ENCODE measurements around the gene CAMTA1.

CAMTA1 gene

DNA sequence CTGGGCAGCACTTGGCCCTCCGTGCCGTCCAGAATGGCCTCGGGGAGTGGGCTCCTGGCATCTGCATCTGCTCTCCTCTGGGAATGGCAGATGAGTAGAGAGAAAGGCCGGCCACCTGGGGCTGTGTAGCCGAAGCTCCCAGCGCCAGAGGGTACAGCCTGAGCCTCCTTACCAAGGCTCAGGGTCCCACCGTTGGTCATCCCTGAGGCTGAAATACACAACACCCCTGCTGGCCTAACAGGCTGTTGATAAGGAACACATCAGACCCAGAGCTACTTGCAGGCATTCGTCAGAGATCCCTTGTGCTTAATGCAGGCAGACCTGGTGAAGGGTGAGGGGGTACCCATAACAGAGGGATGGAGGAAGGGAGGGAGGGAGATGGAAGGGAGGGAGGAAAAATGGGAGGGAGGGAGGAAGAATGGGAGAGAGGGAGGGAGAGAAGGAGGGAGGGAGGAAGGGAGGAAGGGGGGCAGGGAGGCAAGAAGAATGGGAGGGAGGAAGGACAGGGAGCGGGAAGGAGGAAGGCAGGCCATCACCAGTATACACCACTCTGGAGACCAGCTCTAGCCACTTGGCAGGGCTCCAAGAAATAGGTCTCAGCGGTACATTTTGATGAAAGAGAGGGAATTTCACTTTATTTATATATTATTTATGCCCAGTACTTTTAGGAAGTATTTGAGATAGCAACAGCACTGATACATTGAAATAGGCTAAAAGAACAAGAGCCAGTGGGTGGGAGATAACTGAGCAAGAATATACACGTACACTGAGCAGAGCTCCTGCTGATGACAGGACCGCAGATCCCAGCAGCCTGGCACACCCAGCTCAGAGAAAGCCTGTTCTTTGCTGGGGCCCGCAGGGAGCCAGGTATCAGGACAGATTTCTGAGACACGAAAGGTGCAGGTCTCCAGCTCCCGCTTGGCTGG lies 670.8 kb downstream of the CAMTA1 start:
- DNase-seq (ENCODE audit: low spot score): no peak

DNA sequence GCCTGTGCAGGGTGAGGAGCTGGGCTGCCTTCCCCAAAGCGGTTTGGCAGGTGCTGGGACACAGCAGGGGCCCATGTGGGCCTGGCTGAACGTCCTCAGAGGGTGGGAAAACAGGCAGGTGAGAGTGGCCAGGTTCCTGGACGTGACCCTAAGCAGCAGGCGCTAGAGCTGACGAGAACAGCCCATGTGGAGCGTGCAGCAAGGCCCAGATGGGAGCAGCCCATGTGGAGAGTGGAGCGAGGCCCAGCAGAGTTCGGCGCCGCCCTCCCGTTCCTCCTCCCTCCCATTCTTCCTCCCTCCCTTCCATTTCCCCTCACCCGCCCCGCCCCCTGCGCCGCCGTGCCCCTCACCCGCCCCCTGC lies 671.4 kb downstream of the CAMTA1 start:
- DNase-seq (ENCODE audit: low spot score): no peak

DNA sequence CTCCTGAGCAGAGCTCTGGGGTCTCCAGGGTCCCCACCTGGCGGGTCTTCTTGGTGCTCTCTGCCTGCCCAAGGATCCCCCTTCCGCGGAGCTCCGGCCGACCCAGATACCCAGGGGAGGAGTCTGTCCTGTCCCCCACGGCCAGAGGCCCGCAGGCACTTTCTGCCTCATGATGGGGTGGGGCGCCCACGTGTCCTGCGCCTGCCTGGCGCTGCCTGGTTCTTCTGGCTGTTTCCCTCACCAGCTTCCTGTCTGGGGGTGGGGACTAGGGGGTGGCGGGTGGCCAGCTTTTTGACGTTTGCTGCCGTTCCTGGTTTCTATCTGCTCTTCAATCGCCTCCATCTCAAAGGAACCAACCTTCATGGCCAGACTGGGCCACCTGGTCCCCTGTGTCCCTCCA lies 672.6 kb downstream of the CAMTA1 start:
- DNase-seq (ENCODE audit: low spot score): no peak

DNA sequence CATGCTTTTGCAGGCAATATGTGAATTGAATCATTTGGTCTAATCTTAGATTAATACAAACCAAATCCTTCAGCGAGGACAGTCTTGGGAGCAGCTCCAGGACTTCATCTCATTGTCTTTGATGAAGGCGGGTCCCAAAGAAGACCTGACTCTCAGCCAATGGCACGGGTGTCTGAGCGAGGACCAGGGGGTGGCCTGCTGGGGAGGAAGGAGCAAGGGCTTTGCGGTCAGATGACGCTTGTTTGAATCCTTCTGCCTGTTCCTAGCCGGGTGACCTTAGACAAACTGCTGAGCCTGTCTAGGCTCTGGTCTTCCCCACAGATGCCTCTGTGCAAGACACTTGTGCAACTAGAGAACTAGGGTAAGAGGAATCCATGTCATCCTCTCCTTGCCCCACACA lies 673.7 kb downstream of the CAMTA1 start:
- DNase-seq (ENCODE audit: low spot score): no peak

- DNase-seq (ENCODE audit: low spot score): no peak
These were observed 674.7 kb downstream of the CAMTA1 start for GRCh38 chr1:7459914-7460313.

DNA sequence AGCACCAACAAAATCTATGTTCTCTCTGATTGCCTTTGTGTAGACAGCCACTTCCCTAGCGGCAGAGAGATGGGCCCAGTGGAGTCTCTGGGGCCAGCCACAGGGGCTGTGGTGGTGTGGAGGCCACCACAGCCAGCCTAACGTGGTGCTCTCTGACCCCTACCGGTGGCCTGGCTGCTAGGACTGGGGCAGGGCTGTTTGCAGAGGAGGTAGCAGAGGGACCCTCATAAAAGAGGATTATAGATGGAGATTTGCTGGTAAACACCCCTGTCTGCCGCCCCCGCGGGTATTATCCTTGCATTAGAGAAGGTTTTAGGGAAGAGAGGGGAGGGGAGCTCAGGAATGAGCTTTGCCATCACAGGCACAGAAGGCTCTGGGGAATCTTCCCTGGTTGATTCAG lies 675.6 kb downstream of the CAMTA1 start:
- DNase-seq (ENCODE audit: low spot score): no peak

DNA sequence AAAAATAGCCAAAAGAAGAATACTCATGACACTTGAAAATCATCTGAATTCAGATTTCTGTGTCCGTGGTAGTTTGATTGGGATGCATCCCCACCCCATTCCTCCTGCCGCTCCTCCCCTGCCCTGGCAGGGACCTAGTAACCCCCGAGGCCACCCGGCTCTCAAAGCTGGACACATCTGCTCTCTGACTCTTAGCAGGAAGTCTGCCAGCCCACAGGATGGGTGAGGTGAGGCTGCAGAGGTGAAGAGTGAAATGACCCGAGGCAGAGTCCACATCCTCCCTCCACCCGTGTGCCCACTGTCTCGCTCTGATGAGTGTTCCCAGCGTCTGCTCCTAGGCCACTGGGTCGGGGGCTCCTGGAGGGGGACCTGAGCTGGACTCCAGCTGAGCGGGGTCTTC lies 677.4 kb downstream of the CAMTA1 start:
- no peak for DNase-seq (ENCODE audit: low spot score)

DNA sequence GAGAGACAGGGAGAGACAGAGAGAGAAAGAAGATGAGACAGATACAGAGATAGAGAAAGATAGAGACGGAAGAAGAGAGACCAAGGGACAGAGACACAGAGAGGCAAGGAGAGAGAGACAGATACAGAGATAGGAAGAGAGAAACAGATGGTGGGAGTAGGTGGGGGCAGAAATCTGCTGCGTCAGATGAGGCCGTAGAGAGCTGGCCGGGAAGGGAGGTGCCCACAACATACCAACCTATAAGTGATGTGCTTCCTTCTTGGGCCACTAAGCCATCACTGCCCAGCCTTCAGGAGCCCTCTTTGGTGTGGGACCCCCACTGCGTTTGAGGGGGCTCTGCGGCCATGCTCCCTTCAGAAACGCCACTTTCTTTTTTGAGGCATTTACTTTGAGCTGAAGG lies 678.3 kb downstream of the CAMTA1 start:
- DNase-seq (ENCODE audit: low spot score): no peak

- DNase-seq (ENCODE audit: low spot score): no peak
These were observed 679.5 kb downstream of the CAMTA1 start for GRCh38 chr1:7464736-7465135.

DNA sequence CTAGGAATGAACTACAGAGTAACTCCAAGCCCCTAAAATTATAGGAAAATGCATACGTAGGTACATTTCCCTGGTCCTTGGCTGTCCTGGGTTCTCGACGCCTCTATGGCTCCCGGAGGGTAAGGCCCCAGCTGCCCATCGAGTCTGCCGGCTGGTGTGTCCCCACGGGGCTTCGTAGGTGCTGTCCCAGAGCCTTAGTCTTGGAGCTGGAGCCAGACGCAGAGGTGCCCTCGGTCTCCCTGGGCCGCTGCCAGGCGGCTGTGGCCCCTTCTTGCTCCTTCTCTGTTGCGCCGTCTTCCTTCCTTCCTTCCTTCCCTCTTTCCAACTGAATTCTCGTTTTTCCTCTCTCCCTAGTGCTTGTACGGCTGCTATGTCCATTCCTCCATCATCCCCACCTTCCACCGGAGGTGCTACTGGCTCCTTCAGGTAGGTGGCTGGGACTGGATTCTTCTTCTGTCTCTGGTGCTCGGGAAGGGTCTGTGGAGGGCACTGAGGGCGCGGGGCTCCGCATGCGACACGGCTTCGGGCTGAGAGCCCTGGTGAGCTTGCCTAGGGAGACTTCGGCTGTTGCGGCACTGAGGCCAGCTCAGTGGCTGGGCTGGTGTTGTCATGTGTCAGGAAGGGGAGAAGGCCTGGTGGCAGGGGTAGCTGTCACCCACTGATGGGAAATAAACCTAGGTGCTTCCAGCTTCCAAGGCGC lies 682.4 kb downstream of the CAMTA1 start:
- no peak for DNase-seq (ENCODE audit: low spot score)

- DNase-seq (ENCODE audit: low spot score): no peak
These were observed 683.0 kb downstream of the CAMTA1 start for GRCh38 chr1:7468248-7468647.

- DNase-seq (ENCODE audit: low spot score): no peak
These were observed 684.1 kb downstream of the CAMTA1 start for GRCh38 chr1:7469255-7469938.

DNA sequence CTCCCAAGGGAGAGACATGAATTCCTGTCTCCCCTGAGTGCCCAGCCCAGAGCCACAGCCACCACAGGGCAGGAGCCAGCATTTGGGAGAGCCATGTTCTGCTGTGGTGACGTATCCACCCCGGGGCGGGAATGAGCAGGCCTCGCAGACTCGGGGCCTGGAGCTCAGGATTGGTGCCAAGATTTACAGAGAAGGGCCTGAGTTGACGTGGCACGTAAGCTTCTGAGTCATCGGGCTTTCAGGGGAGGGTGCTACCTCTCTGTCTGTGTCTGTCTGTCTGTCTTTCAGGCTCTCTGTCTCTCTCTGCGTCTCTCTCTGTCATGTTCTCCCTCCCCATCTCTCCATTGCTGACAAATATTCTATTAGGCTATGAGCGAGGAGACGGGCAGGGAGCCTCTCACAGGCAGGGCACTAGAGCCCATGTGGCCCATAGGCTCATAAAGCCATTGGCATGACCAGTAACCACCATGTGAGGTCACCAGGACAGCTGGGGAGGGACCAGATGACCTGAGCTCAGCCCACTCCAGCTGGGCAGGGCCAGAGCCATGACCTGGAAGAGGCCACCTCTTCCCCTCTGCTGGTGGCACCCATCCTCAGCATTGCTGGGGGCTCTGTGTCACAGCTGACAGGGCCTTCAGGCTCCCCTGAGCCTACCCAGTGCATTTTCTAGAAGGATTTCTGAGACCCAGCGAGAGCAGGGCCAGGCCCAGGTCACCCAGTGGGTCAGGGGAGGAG lies 685.8 kb downstream of the CAMTA1 start:
- no peak for DNase-seq (ENCODE audit: low spot score)

GRCh38 chr1:7471836-7472235 lies 686.6 kb downstream of the CAMTA1 start:
- no peak for DNase-seq (ENCODE audit: low spot score)

DNA sequence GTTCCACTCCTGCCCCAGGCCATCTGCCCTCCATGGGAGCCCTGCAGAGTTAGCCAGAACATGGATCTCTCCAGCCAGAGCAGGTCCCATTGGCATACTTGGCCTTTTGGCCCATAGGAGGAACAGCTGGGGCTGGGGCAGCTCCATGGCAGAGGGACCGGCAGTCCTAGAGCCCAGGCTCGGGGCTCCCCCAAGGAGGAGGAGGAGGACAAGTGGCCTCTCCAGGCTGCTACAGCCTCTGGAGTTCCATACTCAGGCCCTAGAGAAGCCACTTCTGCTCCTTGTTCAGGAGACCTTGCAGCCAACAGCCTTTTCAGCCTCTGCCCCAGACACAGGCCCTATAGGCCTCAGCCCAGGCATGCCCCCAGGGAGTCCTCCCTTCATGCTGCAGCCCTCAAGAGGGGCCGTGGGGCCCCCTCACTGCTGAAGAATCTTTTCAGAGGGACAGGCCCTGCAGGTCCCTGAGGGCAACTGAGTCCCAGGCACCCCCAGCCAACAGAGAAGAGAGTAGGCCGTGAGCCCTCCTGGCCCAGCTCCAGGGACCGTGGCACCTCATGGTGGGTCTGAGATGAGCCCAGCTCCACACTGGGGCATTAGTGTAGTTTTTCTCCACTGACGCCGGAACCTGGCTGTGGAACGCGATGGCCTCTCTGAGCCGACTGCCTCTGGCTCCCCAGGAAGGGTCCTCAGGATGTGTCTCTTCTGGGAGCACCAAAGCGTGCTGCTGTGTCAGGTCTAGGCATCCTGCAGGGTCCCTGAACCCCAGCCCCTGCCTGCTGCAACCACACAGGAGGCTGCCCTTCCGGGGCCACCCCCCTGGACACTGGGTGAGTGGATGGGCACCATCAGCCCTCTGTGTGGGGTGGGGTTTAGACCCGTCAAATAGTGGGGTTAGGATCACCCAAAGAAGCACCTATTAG lies 688.2 kb downstream of the CAMTA1 start:
- no peak for DNase-seq (ENCODE audit: low spot score)

GRCh38 chr1:7474143-7474490 lies 688.9 kb downstream of the CAMTA1 start:
- DNase-seq (ENCODE audit: low spot score): no peak

- DNase-seq (ENCODE audit: low spot score): no peak
These were observed 689.7 kb downstream of the CAMTA1 start for GRCh38 chr1:7474786-7475502.

GRCh38 chr1:7475691-7476090 lies 690.4 kb downstream of the CAMTA1 start:
- DNase-seq (ENCODE audit: low spot score): no peak

DNA sequence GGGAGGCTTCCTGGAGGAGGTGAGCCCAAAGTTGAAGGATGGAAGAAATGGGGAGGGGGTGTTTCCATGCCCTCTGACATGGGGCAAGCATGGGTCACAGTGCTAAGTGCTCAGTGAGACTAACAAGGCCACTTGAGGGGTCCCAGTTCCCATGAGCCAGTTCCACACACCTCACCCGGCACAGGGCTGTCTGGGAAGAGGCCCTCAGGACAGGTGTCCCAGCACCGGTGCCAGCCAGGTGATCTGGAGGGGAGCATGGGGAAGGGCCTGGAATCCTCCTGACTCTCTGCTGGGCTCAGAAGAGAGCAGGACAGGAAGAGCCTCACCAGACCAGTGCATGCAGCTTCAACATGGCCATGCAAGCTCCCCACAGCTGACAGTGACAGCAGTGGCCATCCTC lies 691.1 kb downstream of the CAMTA1 start:
- no peak for DNase-seq (ENCODE audit: low spot score)

DNA sequence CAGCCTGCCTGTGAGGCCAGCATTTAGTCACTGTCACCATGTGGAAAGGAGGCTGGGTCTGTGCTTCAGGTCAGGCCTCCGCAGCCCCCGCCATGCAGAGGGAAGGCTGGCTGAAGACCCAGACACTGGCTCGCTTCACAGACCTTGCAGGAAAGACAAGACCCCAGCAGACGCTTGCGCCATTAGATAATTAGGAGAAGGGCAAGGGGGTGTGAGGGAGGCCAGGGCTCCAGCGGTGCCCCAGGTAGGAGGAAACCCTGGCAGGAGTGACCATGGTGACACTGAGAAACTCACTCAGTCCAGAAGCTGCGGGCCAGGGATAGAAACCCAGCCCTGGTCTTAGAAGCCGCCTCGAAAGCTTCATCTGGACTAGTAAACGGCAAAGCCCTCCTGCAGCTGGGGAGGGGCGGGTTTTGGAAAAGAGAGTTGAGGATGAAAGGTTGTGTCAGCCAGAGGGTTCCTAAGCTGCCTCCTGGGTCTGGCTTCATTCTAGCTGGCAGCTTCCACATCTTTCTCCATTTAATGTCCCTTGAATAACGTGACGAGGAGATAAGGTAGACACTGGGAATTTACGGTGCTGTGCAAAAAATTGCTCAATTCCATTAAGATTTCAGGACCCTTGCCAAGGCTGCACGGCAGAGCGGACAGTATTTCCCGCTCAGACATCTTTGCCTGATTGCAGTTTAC lies 691.8 kb downstream of the CAMTA1 start:
- no peak for DNase-seq (ENCODE audit: low spot score)

All from HuH-7.5 (cell line).